IMR-90 (cell line): Measurements from ENCODE around the gene GRAP. TPM values are rescaled to one million over a fixed set of nuclear protein-coding genes. Genes with fewer than 3 reads are reported as not detected.

Experiments used
- ATAC-seq: fragments of 200-7000 bp; cut with Tn5 transposase; 2 replicates; pipeline ENCODE4 v1.9.1; 2020; ENCODE audit warnings: low read depth, mild to moderate bottlenecking, moderate library complexity
- BruUV-seq: library from RNA; stranded (reverse); fragments of 400-500 nt; replicated peaks from 2 replicates; lab custom pipeline; 2021; lab: Mats Ljungman, UMichigan
- CTCF ChIA-PET: fragments of 300-600 bp; formaldehyde crosslinking; extraction: SDS; loops from one replicate; lab custom pipeline; 2021; ENCODE audit warnings: antibody characterized with exemption; lab: Yijun Ruan, JAX
- POLR2A ChIA-PET: fragments of 300-600 bp; sonication (Branson Sonifier 250); formaldehyde crosslinking; loops from one replicate; lab custom pipeline; 2022; ENCODE audit warnings: antibody characterized with exemption; ENCODE audit not compliant: unreplicated experiment; lab: Charles Lee
- DNase-seq: peaks from one replicate; pipeline ENCODE4 v3.0.0; 2013
- H2AFZ ChIP-seq: replicated peaks from 2 replicates; pipeline ENCODE3; 2013; ENCODE audit warnings: low read length, mild to moderate bottlenecking; ENCODE audit not compliant: poor library complexity
- H2AK5ac ChIP-seq: 2 replicates; pipeline ENCODE4 v1.6.1; 2013; ENCODE audit warnings: low read depth, low read length, inconsistent platforms
- H2AK9ac ChIP-seq: replicated peaks from 2 replicates; pipeline ENCODE3; 2013; ENCODE audit warnings: mild to moderate bottlenecking, low read depth, low read length, moderate library complexity; ENCODE audit not compliant: poor library complexity
- H2BK120ac ChIP-seq: 2 replicates; pipeline ENCODE4 v1.6.1; 2013; ENCODE audit warnings: low read depth, low read length, inconsistent platforms
- H2BK15ac ChIP-seq: 3 replicates; pipeline ENCODE4 v1.6.1; 2013; ENCODE audit warnings: low read depth, low read length, inconsistent platforms
- H2BK20ac ChIP-seq: 2 replicates; pipeline ENCODE4 v1.6.1; 2013; ENCODE audit warnings: low read depth, mild to moderate bottlenecking, inconsistent platforms, low read length, moderate library complexity
- H2BK5ac ChIP-seq: 2 replicates; pipeline ENCODE4 v1.6.1; 2013; ENCODE audit warnings: mild to moderate bottlenecking, low read depth, low read length, inconsistent platforms; ENCODE audit not compliant: poor library complexity, severe bottlenecking
- H3K14ac ChIP-seq: replicated peaks from 2 replicates; pipeline ENCODE4 v1.6.1; 2013; ENCODE audit warnings: low read depth, low read length, inconsistent platforms
- H3K18ac ChIP-seq: 2 replicates; pipeline ENCODE4 v1.6.1; 2013; ENCODE audit warnings: low read depth, low read length, control low read depth
- H3K23ac ChIP-seq: 2 replicates; pipeline ENCODE4 v1.6.1; 2013; ENCODE audit warnings: low read depth, low read length, inconsistent platforms
- H3K27ac ChIP-seq: 2 replicates; pipeline ENCODE4 v1.5.1; 2013; ENCODE audit warnings: mild to moderate bottlenecking, control low read depth, low read length; ENCODE audit not compliant: insufficient read depth
- H3K27me3 ChIP-seq: 2 replicates; pipeline ENCODE4 v1.6.1; 2013; ENCODE audit warnings: low read length; ENCODE audit not compliant: control insufficient read depth, insufficient read depth
- H3K36me3 ChIP-seq: 2 replicates; pipeline ENCODE4 v1.6.1; 2013; ENCODE audit warnings: low read length, mixed read lengths; ENCODE audit not compliant: control insufficient read depth, insufficient read depth
- H3K4ac ChIP-seq: 2 replicates; pipeline ENCODE4 v1.6.1; 2013; ENCODE audit warnings: low read depth, low read length, inconsistent platforms
- H3K4me1 ChIP-seq: 2 replicates; pipeline ENCODE4 v1.6.1; 2013; ENCODE audit warnings: low read length, mixed read lengths; ENCODE audit not compliant: control insufficient read depth, insufficient read depth
- H3K4me2 ChIP-seq: 2 replicates; pipeline ENCODE4 v1.6.1; 2013; ENCODE audit warnings: low read depth, mild to moderate bottlenecking, control low read depth, low read length, moderate library complexity
- H3K4me3 ChIP-seq: 2 replicates; pipeline ENCODE4 v1.5.1; 2013; ENCODE audit warnings: low read depth, mild to moderate bottlenecking, control low read depth, low read length, moderate library complexity; ENCODE audit not compliant: insufficient read depth
- H3K56ac ChIP-seq: 2 replicates; pipeline ENCODE4 v1.6.1; 2013; ENCODE audit warnings: low read length, inconsistent platforms; ENCODE audit not compliant: insufficient read depth; ENCODE audit errors: extremely low read depth
- H3K79me1 ChIP-seq, 2 experiments: 2 replicates each; pipeline ENCODE4 v1.6.1; 2013; ENCODE audit warnings: low read length in 2 of 2, inconsistent platforms in 1 of 2, low read depth in 1 of 2
- H3K9ac ChIP-seq: 2 replicates; pipeline ENCODE4 v1.6.1; 2013; ENCODE audit warnings: low read depth, low read length, control low read depth
- H3K9me1 ChIP-seq: 2 replicates; pipeline ENCODE4 v1.6.1; 2013; ENCODE audit warnings: low read length, inconsistent platforms; ENCODE audit not compliant: insufficient read depth
- H3K9me3 ChIP-seq: 2 replicates; pipeline ENCODE4 v1.6.1; 2013; ENCODE audit warnings: low read length; ENCODE audit not compliant: control insufficient read depth, insufficient read depth
- H4K20me1 ChIP-seq: 2 replicates; pipeline ENCODE4 v1.6.1; 2013; ENCODE audit warnings: low read length, inconsistent platforms; ENCODE audit not compliant: insufficient read depth
- H4K5ac ChIP-seq: 2 replicates; pipeline ENCODE4 v1.6.1; 2013; ENCODE audit warnings: mild to moderate bottlenecking, low read depth, low read length, control low read depth
- H4K8ac ChIP-seq, 2 experiments: 2 replicates each; pipeline ENCODE4 v1.6.1; 2013; ENCODE audit warnings: low read depth in 2 of 2, low read length in 2 of 2, control low read depth in 1 of 2, inconsistent platforms in 1 of 2
- H4K91ac ChIP-seq: 2 replicates; pipeline ENCODE4 v1.6.1; 2013; ENCODE audit warnings: low read depth, low read length, inconsistent platforms; ENCODE audit not compliant: insufficient read depth
- BHLHE40 ChIP-seq: fragments of 150-350 bp; IDR thresholded peaks from 2 replicates; pipeline ENCODE4 v1.6.1; 2016; ENCODE audit warnings: mild to moderate bottlenecking, low read depth, low read length
- CEBPB ChIP-seq: IDR thresholded peaks from 2 replicates; pipeline ENCODE4 v1.6.1; 2012; ENCODE audit warnings: low read depth, low read length, improper control_type of control experiment
- CHD1 ChIP-seq: IDR thresholded peaks from 2 replicates; pipeline ENCODE4 v1.6.1; 2012; ENCODE audit warnings: low read depth, low read length, improper control_type of control experiment
- FOS ChIP-seq: fragments of 150-350 bp; IDR thresholded peaks from 2 replicates; pipeline ENCODE4 v1.6.1; 2016; ENCODE audit warnings: low read depth, low read length
- MAZ ChIP-seq: IDR thresholded peaks from 2 replicates; pipeline ENCODE4 v1.6.1; 2012; ENCODE audit warnings: low read depth, mild to moderate bottlenecking, low read length, improper control_type of control experiment, moderate library complexity, borderline replicate concordance
- NFE2L2 ChIP-seq: fragments of 150-350 bp; IDR thresholded peaks from 2 replicates; pipeline ENCODE4 v1.6.1; 2016; ENCODE audit warnings: low read depth, mild to moderate bottlenecking, low read length
- POLR2A ChIP-seq: IDR thresholded peaks from 2 replicates; pipeline ENCODE4 v1.6.1; 2012; ENCODE audit warnings: mild to moderate bottlenecking, low read depth, low read length
- RAD21 ChIP-seq: IDR thresholded peaks from 2 replicates; pipeline ENCODE4 v1.6.1; 2012; ENCODE audit warnings: low read length, improper control_type of control experiment
- RCOR1 ChIP-seq: IDR thresholded peaks from 2 replicates; pipeline ENCODE4 v1.6.1; 2012; ENCODE audit warnings: mild to moderate bottlenecking, low read length, improper control_type of control experiment; ENCODE audit not compliant: insufficient replicate concordance
- RFX5 ChIP-seq: IDR thresholded peaks from 2 replicates; pipeline ENCODE4 v1.8.0; 2012; ENCODE audit warnings: low read depth, mild to moderate bottlenecking, low read length, moderate library complexity
- SMC3 ChIP-seq: fragments of 150-350 bp; IDR thresholded peaks from 2 replicates; pipeline ENCODE4 v1.6.1; 2016; ENCODE audit warnings: low read depth, mild to moderate bottlenecking, antibody characterized with exemption, low read length, moderate library complexity
- WGBS, 2 experiments: methylation state at CpG; one replicate each; pipeline versions ENCODE4 v1.1.5 to v1.1.7; 2013; ENCODE audit warnings: missing lambda C conversion rate in 2 of 2; ENCODE audit not compliant: insufficient read length in 1 of 2; ENCODE audit errors: extremely low coverage in 2 of 2; 5-methylcytosine and 5-hydroxymethylcytosine counted together
- dilution Hi-C: fragments of 300-500 bp; cut with HindIII; formaldehyde crosslinking; loops from one replicate; pipeline ENCODE4 v1.14.3; 2018; ENCODE audit warnings: low sequenced_read_pairs; ENCODE audit not compliant: unreplicated experiment
- in situ Hi-C: fragments of 300-500 bp; cut with MboI; formaldehyde crosslinking; loops from 3 replicates; pipeline ENCODE4 v1.14.3; 2019; ENCODE audit warnings: low sequenced_read_pairs, inconsistent platforms, mixed read lengths
- intact Hi-C: fragments of 100-400 bp; cut with micrococcal nuclease; formaldehyde crosslinking; loops from 2 replicates; pipeline ENCODE4 v1.10.0; 2022
- polyA plus RNA-seq, 3 experiments: library from polyadenylated mRNA; depleted of rRNA; stranded (reverse); fragments of >200 nt; gene quantifications; 2 replicates each; pipeline ENCODE4 v1.2.3, GENCODE V29; 2012; ENCODE audit warnings: low replicate concordance in 1 of 3
- total RNA-seq: library from RNA; depleted of rRNA; stranded (reverse); fragments of >200 nt; gene quantifications from 2 replicates; pipeline ENCODE4 v1.2.3, GENCODE V29; 2012
- TF ChIP-seq, protein P1 (sequence below): conservative IDR thresholded peaks from 2 replicates; pipeline ENCODE4 v1.5.1; 2012; ENCODE audit warnings: mild to moderate bottlenecking, low read depth, low read length, improper control_type of control experiment
- TF ChIP-seq, protein P2 (sequence below): fragments of 150-350 bp; IDR thresholded peaks from 2 replicates; pipeline ENCODE4 v1.6.1; 2016; ENCODE audit warnings: low read depth, mild to moderate bottlenecking, low read length, moderate library complexity, borderline replicate concordance

Gene GRAP
- total and polyA plus RNA-seq, 2 of the 4 experiments (the other 2 are of a cell fraction) = under 0.01 to 0.14 TPM

DNA sequence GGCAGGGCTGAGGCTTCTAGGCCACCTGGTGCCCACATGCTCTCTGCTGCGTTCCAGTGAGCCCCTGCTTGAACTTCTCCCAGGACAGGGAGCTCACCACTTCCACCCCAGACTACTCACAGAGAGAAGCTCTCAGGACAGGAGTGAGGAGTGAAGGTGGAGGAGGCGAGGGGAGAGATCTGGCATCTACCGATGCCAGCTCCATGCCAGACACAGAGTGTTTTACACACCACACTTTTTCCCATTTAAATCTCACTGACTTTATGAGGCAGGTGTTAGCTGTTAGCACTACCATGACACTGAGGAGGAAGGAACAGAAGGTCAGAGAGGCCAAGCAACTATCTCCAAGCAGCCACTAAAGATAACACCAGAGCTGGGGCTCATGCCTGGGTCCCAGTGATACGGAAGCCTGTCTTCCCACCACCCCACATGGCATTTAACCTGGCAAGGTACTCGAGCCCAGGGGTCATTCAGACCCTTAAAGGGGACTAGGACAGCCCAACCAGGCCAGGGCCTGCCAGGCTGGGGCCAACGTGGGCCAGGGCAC, 49.0 kb downstream of the GRAP start:
- Histone ChIP-seq H4K91ac (no peak overlapping the region), H3K36me3 (peaks cover 15% of the 10 kb centered on the region), H2AK9ac (no peak overlapping the region), H3K4ac (no peak overlapping the region), H3K56ac (no peak overlapping the region), H3K18ac (no peak overlapping the region), H3K4me3 (no peak overlapping the region), H3K4me2 (no peak overlapping the region), H4K5ac (no peak overlapping the region), H2BK5ac (no peak overlapping the region), H3K9ac (no peak overlapping the region), H3K23ac (no peak overlapping the region), H3K9me1 (peaks cover 6% of the 10 kb centered on the region), H2AFZ (no peak overlapping the region), H2BK15ac (no peak overlapping the region), H3K14ac (no peak overlapping the region), H4K8ac (no peak overlapping the region), H4K20me1 (peaks cover 60% of the 10 kb centered on the region), H3K27ac (no peak overlapping the region), H2BK120ac (no peak overlapping the region), H2AK5ac (no peak overlapping the region), H2BK20ac (no peak overlapping the region), H3K4me1 (peaks cover 30% of the 10 kb centered on the region), H3K79me1 (peaks cover 28 to 90% of the 10 kb centered on the region in 2 experiments; a peak in 3 of 4 replicates), H3K27me3 (no peaks in the 10 kb centered on the region), H3K9me3 (peaks cover 6% of the 10 kb centered on the region)
- no CpG with 5 or more reads among the region's 6 CpGs for WGBS, 2 experiments
- CTCF ChIA-PET = no interaction called here
- no TSS peak for BruUV-seq
- POLR2A ChIA-PET = no interaction called here
- DNase-seq = no peak
- in situ Hi-C loops (no loop called here), dilution Hi-C loops (no loop called here), intact Hi-C loops (no loop called here)
- ATAC-seq = no peak
- TF ChIP-seq SMC3 (no peak), POLR2A (no peak), BHLHE40 (no peak), CEBPB (no peak), RFX5 (no peak), FOS (no peak), RCOR1 (no peak), CHD1 (no peak), RAD21 (no peak), NFE2L2 (no peak), MAZ (no peak)
- TF ChIP-seq, protein P1, sequence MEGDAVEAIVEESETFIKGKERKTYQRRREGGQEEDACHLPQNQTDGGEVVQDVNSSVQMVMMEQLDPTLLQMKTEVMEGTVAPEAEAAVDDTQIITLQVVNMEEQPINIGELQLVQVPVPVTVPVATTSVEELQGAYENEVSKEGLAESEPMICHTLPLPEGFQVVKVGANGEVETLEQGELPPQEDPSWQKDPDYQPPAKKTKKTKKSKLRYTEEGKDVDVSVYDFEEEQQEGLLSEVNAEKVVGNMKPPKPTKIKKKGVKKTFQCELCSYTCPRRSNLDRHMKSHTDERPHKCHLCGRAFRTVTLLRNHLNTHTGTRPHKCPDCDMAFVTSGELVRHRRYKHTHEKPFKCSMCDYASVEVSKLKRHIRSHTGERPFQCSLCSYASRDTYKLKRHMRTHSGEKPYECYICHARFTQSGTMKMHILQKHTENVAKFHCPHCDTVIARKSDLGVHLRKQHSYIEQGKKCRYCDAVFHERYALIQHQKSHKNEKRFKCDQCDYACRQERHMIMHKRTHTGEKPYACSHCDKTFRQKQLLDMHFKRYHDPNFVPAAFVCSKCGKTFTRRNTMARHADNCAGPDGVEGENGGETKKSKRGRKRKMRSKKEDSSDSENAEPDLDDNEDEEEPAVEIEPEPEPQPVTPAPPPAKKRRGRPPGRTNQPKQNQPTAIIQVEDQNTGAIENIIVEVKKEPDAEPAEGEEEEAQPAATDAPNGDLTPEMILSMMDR = no peak
- TF ChIP-seq, protein P2, sequence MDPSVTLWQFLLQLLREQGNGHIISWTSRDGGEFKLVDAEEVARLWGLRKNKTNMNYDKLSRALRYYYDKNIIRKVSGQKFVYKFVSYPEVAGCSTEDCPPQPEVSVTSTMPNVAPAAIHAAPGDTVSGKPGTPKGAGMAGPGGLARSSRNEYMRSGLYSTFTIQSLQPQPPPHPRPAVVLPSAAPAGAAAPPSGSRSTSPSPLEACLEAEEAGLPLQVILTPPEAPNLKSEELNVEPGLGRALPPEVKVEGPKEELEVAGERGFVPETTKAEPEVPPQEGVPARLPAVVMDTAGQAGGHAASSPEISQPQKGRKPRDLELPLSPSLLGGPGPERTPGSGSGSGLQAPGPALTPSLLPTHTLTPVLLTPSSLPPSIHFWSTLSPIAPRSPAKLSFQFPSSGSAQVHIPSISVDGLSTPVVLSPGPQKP = no peak
